Large intestine (tissue), 3 donors: ENCODE measurements around the gene CFAP73. TPM values are rescaled to one million over a fixed set of nuclear protein-coding genes. Genes with fewer than 3 reads are reported as not detected.

ENCODE experiments used
- DNase-seq, 2 donors: peaks; one replicate each; pipeline versions ENCODE4 v3.0.0 to v3.0.0-alpha.2; 2013
- H3K27ac ChIP-seq: one replicate; pipeline ENCODE4 v1.5.1; 2013; ENCODE audit warnings: low read length
- H3K27me3 ChIP-seq: 2 replicates; pipeline ENCODE4 v1.6.1; 2013; ENCODE audit warnings: low read length; ENCODE audit not compliant: control insufficient read depth, insufficient read depth
- H3K36me3 ChIP-seq: 2 replicates; pipeline ENCODE4 v1.6.1; 2013; ENCODE audit warnings: low read length; ENCODE audit not compliant: control insufficient read depth, insufficient read depth
- H3K4me1 ChIP-seq: one replicate; pipeline ENCODE4 v1.6.1; 2013; ENCODE audit warnings: low read length; ENCODE audit not compliant: control insufficient read depth, insufficient read depth
- H3K4me3 ChIP-seq: one replicate; pipeline ENCODE4 v1.5.1; 2013; ENCODE audit warnings: low read length
- H3K9me3 ChIP-seq: one replicate; pipeline ENCODE4 v1.6.1; 2013; ENCODE audit warnings: mild to moderate bottlenecking, low read depth, low read length, moderate library complexity; ENCODE audit not compliant: control insufficient read depth
- WGBS: methylation state at CpG from one replicate; pipeline ENCODE4 v1.1.5; 2013; ENCODE audit warnings: low lambda C conversion rate; ENCODE audit not compliant: insufficient coverage; 5-methylcytosine and 5-hydroxymethylcytosine counted together
- polyA plus RNA-seq: library from polyadenylated mRNA; unstranded; fragments of 120-200 nt; gene quantifications from one replicate; pipeline ENCODE4 v1.2.1, GENCODE V29; 2013

CFAP73 gene
- polyA plus RNA-seq, 1 donor: 0.34 TPM

DNA sequence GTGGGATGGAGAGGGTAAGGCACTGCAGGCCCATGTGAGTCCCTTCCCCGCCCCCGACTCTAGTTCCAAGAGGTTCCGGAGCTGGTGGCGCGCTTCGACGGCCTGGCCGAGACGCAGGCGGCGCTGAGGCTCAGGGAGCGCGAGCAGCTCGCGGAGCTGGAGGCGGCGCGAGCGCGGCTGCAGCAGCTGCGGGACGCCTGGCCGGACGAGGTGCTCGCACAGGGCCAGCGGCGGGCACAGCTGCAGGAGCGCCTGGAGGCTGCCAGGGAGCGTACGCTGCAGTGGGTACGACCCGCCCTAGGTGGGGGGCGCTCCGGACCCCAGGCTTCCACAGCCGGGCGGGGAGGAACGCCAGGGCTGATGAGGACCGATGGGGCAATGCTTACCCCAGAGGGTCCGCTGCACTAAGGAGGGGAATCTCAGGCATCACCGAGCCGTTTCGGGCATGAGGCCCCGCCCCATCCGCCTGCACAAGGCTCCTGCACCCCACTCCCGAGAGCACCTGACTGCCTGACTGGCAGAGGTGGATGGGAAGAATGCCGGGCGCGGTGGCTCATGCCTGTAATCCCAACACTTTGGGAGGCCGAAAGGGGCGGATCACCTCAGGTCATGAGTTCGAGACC lies 4.9 kb downstream of the CFAP73 start:
- WGBS: no CpG with 5 or more reads among the region's 51 CpGs
- Histone ChIP-seq H3K9me3 (no peaks in the 10 kb centered on the region), H3K4me3 (no peak overlapping the region), H3K4me1 (peaks cover 3% of the 10 kb centered on the region), H3K27me3 (peaks cover 63% of the 10 kb centered on the region), H3K27ac (no peak overlapping the region), H3K36me3 (peaks cover 20% of the 10 kb centered on the region)
- no peak for DNase-seq

GRCh38 chr12:113155060-113155459 lies 5.5 kb downstream of the CFAP73 start:
- Histone ChIP-seq H3K36me3 (peaks cover 26% of the 10 kb centered on the region), H3K9me3 (no peaks in the 10 kb centered on the region), H3K4me1 (no peaks in the 10 kb centered on the region), H3K4me3 (no peak overlapping the region), H3K27ac (no peak overlapping the region), H3K27me3 (peaks cover 57% of the 10 kb centered on the region)
- DNase-seq: no peak
- WGBS: no CpG with 5 or more reads among the region's 12 CpGs

DNA sequence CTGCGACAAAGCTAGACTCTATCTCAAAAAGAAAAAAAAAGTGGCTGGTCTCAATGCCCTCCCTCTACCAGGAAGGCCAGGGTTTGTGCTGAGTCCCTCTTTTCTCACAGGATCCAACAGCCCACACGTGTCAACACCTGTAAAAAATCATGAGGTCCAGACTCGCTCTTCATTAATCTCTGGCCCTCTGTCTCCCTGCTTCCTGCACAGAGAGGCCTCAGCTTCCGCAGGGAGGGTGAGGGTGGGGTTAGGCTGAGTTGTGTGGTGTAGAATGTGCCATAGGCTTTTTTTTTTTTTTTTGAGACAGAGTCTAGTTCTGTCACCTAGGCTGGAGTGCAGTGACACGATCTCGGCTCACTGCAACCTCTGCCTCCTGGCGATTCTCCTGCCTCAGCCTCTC lies 6.1 kb downstream of the CFAP73 start:
- peaks cover 52% of the 10 kb centered on the region for H3K27me3 ChIP-seq
- H3K36me3 ChIP-seq: peaks cover 32% of the 10 kb centered on the region
- no peaks in the 10 kb centered on the region for H3K9me3 ChIP-seq
- WGBS: no CpG with 5 or more reads among the region's 7 CpGs
- no peaks in the 10 kb centered on the region for H3K4me1 ChIP-seq
- no peak overlapping the region for H3K4me3 ChIP-seq
- no peak overlapping the region for H3K27ac ChIP-seq
- no peak for DNase-seq

DNA sequence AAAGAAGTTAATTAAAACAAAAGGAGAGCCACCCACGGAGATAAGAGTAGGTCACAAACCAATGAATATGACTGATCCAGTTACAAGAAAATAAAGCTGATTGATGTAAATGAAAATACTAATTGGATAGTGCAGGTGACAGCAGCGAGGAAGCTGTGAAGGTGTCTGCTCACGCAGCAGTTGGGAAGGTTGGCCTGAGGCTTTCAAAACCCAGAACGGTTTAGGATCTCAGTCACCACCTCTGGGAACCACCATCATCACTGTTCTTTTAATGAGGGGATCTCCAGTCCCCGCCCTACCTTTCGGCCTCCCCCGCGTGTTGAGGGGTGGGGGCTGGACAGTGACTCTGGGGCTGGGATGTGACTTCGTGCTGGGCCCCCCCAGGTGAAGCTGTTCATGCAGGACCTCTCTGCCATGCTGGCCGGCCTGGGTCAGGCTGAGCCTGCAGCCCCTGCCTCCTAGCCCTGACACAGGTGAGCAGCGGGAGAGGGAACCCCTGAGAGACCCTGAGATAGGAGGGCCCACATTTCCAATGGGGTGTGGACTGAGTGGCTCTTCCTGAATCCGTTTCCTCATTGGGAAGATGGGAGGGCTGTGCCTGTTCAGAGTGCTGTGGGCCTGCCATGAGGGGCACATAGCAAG lies 7.8 kb downstream of the CFAP73 start:
- WGBS: 100% methylated on average over 1 of the region's 12 CpGs
- no peak for DNase-seq
- Histone ChIP-seq H3K27me3 (peaks cover 37% of the 10 kb centered on the region), H3K4me1 (no peaks in the 10 kb centered on the region), H3K9me3 (no peaks in the 10 kb centered on the region), H3K4me3 (no peak overlapping the region), H3K36me3 (peaks cover 47% of the 10 kb centered on the region), H3K27ac (no peak overlapping the region)

DNA sequence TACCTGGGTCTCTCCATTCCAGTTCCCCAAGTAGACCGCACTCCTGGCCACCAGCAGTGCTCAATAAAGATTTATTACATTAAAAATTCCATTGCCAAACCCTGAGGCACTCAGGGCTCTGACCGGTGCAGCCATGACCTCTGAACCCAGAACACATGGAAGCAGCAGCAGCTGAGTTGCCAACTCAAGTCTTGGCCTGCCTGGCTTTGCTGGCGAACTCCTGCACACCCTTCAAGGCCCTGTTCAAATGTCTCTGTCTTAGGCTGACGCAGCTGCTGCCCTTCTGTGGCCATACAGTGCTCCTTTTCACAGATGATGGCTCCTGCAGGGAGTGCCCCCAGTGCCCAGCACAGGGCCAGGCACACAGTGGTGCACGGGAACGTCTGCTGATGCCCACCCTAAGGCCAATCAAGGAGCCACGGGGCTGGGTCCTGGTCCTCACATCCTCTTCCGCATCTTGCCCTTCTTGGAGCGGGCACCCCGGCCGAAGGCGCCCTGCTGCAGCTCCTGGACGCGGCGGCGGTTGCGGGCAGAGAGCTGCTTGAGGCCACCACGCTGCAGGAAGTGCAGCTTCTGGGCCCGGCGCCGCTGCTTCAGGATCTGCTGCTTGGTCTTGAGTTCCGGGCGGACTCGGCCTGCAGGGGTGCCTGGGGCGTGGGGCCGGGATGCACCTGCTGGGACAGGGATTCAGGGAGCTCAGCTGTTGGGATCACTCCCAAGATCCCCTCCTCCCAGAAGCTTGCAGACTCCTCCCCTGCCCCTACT lies 9.1 kb downstream of the CFAP73 start:
- Histone ChIP-seq H3K27me3 (peaks cover 24% of the 10 kb centered on the region), H3K27ac (no peak overlapping the region), H3K9me3 (no peaks in the 10 kb centered on the region), H3K36me3 (peaks cover 60% of the 10 kb centered on the region), H3K4me1 (no peaks in the 10 kb centered on the region), H3K4me3 (no peak overlapping the region)
- no CpG with 5 or more reads among the region's 26 CpGs for WGBS
- no peak for DNase-seq

DNA sequence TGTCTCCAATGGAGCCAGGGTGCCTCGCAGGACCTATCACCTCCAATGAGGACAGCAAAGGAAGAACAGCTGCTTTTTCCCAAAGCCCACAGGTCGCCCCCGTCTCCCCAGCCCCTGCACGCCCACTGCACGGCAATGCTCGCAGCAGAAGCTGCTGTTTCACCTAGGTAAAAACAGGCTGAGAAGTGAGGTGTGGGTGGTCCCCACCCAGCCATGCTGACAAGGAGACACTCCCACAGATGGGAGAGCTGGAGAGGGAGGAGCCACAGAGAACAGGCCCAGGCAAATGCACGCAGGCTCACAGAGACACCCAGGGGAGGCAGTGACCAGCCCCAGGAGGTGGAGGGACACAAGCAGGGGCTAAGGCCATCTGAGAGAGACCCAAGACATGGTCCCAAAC lies 10.4 kb downstream of the CFAP73 start:
- Histone ChIP-seq H3K4me1 (no peaks in the 10 kb centered on the region), H3K36me3 (peaks cover 66% of the 10 kb centered on the region), H3K27ac (no peak overlapping the region), H3K27me3 (peaks cover 11% of the 10 kb centered on the region), H3K9me3 (no peaks in the 10 kb centered on the region), H3K4me3 (no peak overlapping the region)
- no CpG with 5 or more reads among the region's 7 CpGs for WGBS
- DNase-seq: no peak

GRCh38 chr12:113161415-113162016 lies 12.0 kb downstream of the CFAP73 start:
- Histone ChIP-seq H3K27me3 (no peaks in the 10 kb centered on the region), H3K27ac (no peak overlapping the region), H3K4me1 (no peaks in the 10 kb centered on the region), H3K9me3 (no peaks in the 10 kb centered on the region), H3K4me3 (no peak overlapping the region), H3K36me3 (peaks cover 80% of the 10 kb centered on the region)
- no peak for DNase-seq
- no CpG with 5 or more reads among the region's 26 CpGs for WGBS

GRCh38 chr12:113162102-113163029 lies 12.8 kb downstream of the CFAP73 start:
- no peak for DNase-seq
- Histone ChIP-seq H3K4me3 (no peak overlapping the region), H3K36me3 (peaks cover 83% of the 10 kb centered on the region), H3K9me3 (no peaks in the 10 kb centered on the region), H3K4me1 (no peaks in the 10 kb centered on the region), H3K27ac (no peak overlapping the region), H3K27me3 (no peaks in the 10 kb centered on the region)
- WGBS: no CpG with 5 or more reads among the region's 25 CpGs

GRCh38 chr12:113163030-113163360 lies 13.5 kb downstream of the CFAP73 start:
- no peaks in the 10 kb centered on the region for H3K9me3 ChIP-seq
- WGBS: no CpG with 5 or more reads among the region's 12 CpGs
- no peaks in the 10 kb centered on the region for H3K27me3 ChIP-seq
- peaks cover 83% of the 10 kb centered on the region for H3K36me3 ChIP-seq
- H3K27ac ChIP-seq: no peak overlapping the region
- H3K4me1 ChIP-seq: no peaks in the 10 kb centered on the region
- DNase-seq: no peak
- no peak overlapping the region for H3K4me3 ChIP-seq

- Histone ChIP-seq H3K27me3 (no peaks in the 10 kb centered on the region), H3K27ac (no peak overlapping the region), H3K9me3 (no peaks in the 10 kb centered on the region), H3K4me3 (no peak overlapping the region), H3K4me1 (no peaks in the 10 kb centered on the region), H3K36me3 (peaks cover 84% of the 10 kb centered on the region)
- no peak for DNase-seq
- WGBS: no CpG with 5 or more reads among the region's 13 CpGs
These were observed 14.5 kb downstream of the CFAP73 start for GRCh38 chr12:113164014-113164413.
